HEK293 (cell line): ENCODE data around the gene IDI2.

ENCODE experiments used
- CTCF ChIA-PET: fragments of 350-600 bp; formaldehyde crosslinking; extraction: SDS; loops from one replicate; lab custom pipeline; 2021; ENCODE audit warnings: antibody characterized with exemption; lab: Yijun Ruan, JAX
- POLR2A ChIA-PET: fragments of 300-600 bp; formaldehyde crosslinking; extraction: SDS; loops from one replicate; lab custom pipeline; 2020; ENCODE audit warnings: antibody characterized with exemption, inconsistent platforms; lab: Yijun Ruan, JAX
- H3K27ac ChIP-seq: fragments of 200-500 bp; sonication (Bioruptor generic); 2 replicates; pipeline ENCODE4 v1.5.1; 2014; ENCODE audit warnings: low read depth, low read length, control low read depth, inconsistent platforms; ENCODE audit errors: extremely low read depth
- H3K36me3 ChIP-seq, 2 experiments: fragments of 200-500 bp in 1 of 2; sonication (Bioruptor generic) in 1 of 2; 1 replicate in 1 of 2; 2 replicates in 1 of 2; pipeline ENCODE4 v1.5.1; 2014 to 2017; ENCODE audit warnings: inconsistent platforms in 2 of 2, low read length in 2 of 2; ENCODE audit not compliant: control insufficient read depth in 2 of 2, insufficient read depth in 1 of 2
- H3K4me1 ChIP-seq: fragments of 200-500 bp; sonication (Bioruptor generic); 2 replicates; pipeline ENCODE4 v1.5.1; 2014; ENCODE audit warnings: mild to moderate bottlenecking, low read length, inconsistent platforms; ENCODE audit not compliant: control insufficient read depth, insufficient read depth
- H3K4me3 ChIP-seq: 2 replicates; pipeline ENCODE4 v1.5.1; 2011; ENCODE audit warnings: low read depth, mild to moderate bottlenecking, control low read depth, low read length, moderate library complexity
- H3K9me3 ChIP-seq: fragments of 200-500 bp; sonication (Bioruptor generic); 2 replicates; pipeline ENCODE4 v1.5.1; 2014; ENCODE audit warnings: low read depth, low read length, inconsistent platforms; ENCODE audit not compliant: control insufficient read depth, insufficient read depth
- GLIS1 ChIP-seq: fragments of 450-650 bp; formaldehyde crosslinking; IDR thresholded peaks from 2 replicates; pipeline ENCODE4 v1.5.1; 2016; ENCODE audit warnings: missing biosample characterization, missing genetic modification characterization
- HOXD13 ChIP-seq: sonication (generic); formaldehyde crosslinking; IDR thresholded peaks from 2 replicates; pipeline ENCODE4 v1.8.0; 2022; ENCODE audit warnings: missing genetic modification reagents, borderline replicate concordance
- OSR2 ChIP-seq: fragments of 450-650 bp; formaldehyde crosslinking; IDR thresholded peaks from 2 replicates; pipeline ENCODE4 v1.5.1; 2016; ENCODE audit warnings: missing biosample characterization, missing genetic modification characterization
- OVOL3 ChIP-seq: fragments of 450-650 bp; formaldehyde crosslinking; IDR thresholded peaks from 2 replicates; pipeline ENCODE4 v1.5.1; 2016; ENCODE audit warnings: missing biosample characterization, missing genetic modification characterization
- PATZ1 ChIP-seq: fragments of 450-650 bp; formaldehyde crosslinking; IDR thresholded peaks from 2 replicates; pipeline ENCODE4 v1.5.1; 2016; ENCODE audit warnings: missing biosample characterization, missing genetic modification characterization
- PRDM6 ChIP-seq: fragments of 450-650 bp; formaldehyde crosslinking; IDR thresholded peaks from 2 replicates; pipeline ENCODE4 v1.5.1; 2017; ENCODE audit warnings: missing biosample characterization, missing genetic modification characterization
- SCRT2 ChIP-seq: fragments of 450-650 bp; formaldehyde crosslinking; IDR thresholded peaks from 2 replicates; pipeline ENCODE4 v1.5.1; 2016; ENCODE audit warnings: missing biosample characterization, missing genetic modification characterization
- ZBTB17 ChIP-seq: fragments of 450-650 bp; formaldehyde crosslinking; IDR thresholded peaks from 2 replicates; pipeline ENCODE4 v1.5.1; 2016; ENCODE audit warnings: missing biosample characterization, missing genetic modification characterization
- ZBTB20 ChIP-seq: fragments of 450-650 bp; formaldehyde crosslinking; IDR thresholded peaks from 2 replicates; pipeline ENCODE4 v1.5.1; 2016; ENCODE audit warnings: missing biosample characterization, missing genetic modification characterization
- ZBTB26 ChIP-seq: fragments of 450-650 bp; formaldehyde crosslinking; optimal IDR thresholded peaks from 2 replicates; pipeline ENCODE3; 2016; ENCODE audit warnings: missing biosample characterization, mild to moderate bottlenecking, missing genetic modification characterization
- ZIC2 ChIP-seq: fragments of 450-650 bp; formaldehyde crosslinking; IDR thresholded peaks from 2 replicates; pipeline ENCODE4 v1.5.1; 2016; ENCODE audit warnings: missing biosample characterization, missing genetic modification characterization
- ZNF148 ChIP-seq: fragments of 450-650 bp; formaldehyde crosslinking; IDR thresholded peaks from 2 replicates; pipeline ENCODE4 v1.5.0; 2017; ENCODE audit warnings: missing biosample characterization, missing genetic modification characterization, borderline replicate concordance
- ZNF362 ChIP-seq: fragments of 450-650 bp; formaldehyde crosslinking; IDR thresholded peaks from 2 replicates; pipeline ENCODE4 v1.5.1; 2016; ENCODE audit warnings: missing biosample characterization, missing genetic modification characterization
- ZNF449 ChIP-seq: fragments of 450-650 bp; formaldehyde crosslinking; IDR thresholded peaks from 2 replicates; pipeline ENCODE4 v1.5.1; 2017; ENCODE audit warnings: missing biosample characterization, mild to moderate bottlenecking, missing genetic modification characterization, moderate library complexity
- ZNF529 ChIP-seq: fragments of 450-650 bp; formaldehyde crosslinking; IDR thresholded peaks from 2 replicates; pipeline ENCODE4 v1.5.1; 2017; ENCODE audit warnings: missing genetic modification characterization, missing biosample characterization; ENCODE audit not compliant: insufficient replicate concordance
- ZNF580 ChIP-seq: fragments of 450-650 bp; formaldehyde crosslinking; IDR thresholded peaks from 2 replicates; pipeline ENCODE4 v1.5.1; 2016; ENCODE audit warnings: missing biosample characterization, missing genetic modification characterization
- ZNF600 ChIP-seq: fragments of 450-650 bp; formaldehyde crosslinking; IDR thresholded peaks from 2 replicates; pipeline ENCODE4 v1.5.1; 2016; ENCODE audit warnings: missing biosample characterization, missing genetic modification characterization
- ZNF621 ChIP-seq: fragments of 450-650 bp; formaldehyde crosslinking; IDR thresholded peaks from 2 replicates; pipeline ENCODE4 v1.5.1; 2017; ENCODE audit warnings: missing biosample characterization, missing genetic modification characterization
- ZNF677 ChIP-seq: fragments of 450-650 bp; IDR thresholded peaks from 2 replicates; pipeline ENCODE4 v1.5.0; 2018; ENCODE audit warnings: missing biosample characterization, mild to moderate bottlenecking, missing genetic modification characterization, moderate library complexity
- ZNF76 ChIP-seq: fragments of 450-650 bp; formaldehyde crosslinking; IDR thresholded peaks from 2 replicates; pipeline ENCODE4; 2016; ENCODE audit warnings: low read depth, missing biosample characterization, missing genetic modification characterization, borderline replicate concordance
- ZNF776 ChIP-seq: fragments of 450-650 bp; formaldehyde crosslinking; IDR thresholded peaks from 2 replicates; pipeline ENCODE4 v1.5.0; 2017; ENCODE audit warnings: missing biosample characterization, missing genetic modification characterization, borderline replicate concordance

Gene IDI2

GRCh38 chr10:971613-972012, 54.0 kb downstream of the IDI2 start (continued):
- no peak for TF ChIP-seq ZNF148 (tag by site-specific recombination)
- no peak for TF ChIP-seq ZNF677 (tag by site-specific recombination)
- TF ChIP-seq ZNF621: no peak
- no peak for TF ChIP-seq HOXD13 (CRISPR knock-in tag)
- no peak for TF ChIP-seq PRDM6
- no peak for TF ChIP-seq ZNF76 (tag by site-specific recombination)
- TF ChIP-seq ZIC2: no peak
- no peak for TF ChIP-seq ZNF529 (tag by site-specific recombination)
- no peak for TF ChIP-seq ZNF776 (tag by site-specific recombination)
- TF ChIP-seq OVOL3 (tag by site-specific recombination): no peak
- TF ChIP-seq ZNF580 (tag by site-specific recombination): no peak

GRCh38 chr10:971150-971542, 54.5 kb downstream of the IDI2 start:
- CTCF ChIA-PET: no interaction called here
- H3K36me3 ChIP-seq: no peaks in the 10 kb centered on the region
- no peak for TF ChIP-seq PATZ1 (tag by site-specific recombination)
- no peak overlapping the region for H3K4me3 ChIP-seq
- POLR2A ChIA-PET: no interaction called here
- no peaks in the 10 kb centered on the region for H3K9me3 ChIP-seq
- H3K4me1 ChIP-seq: no peaks in the 10 kb centered on the region
- H3K27ac ChIP-seq: no peak overlapping the region

GRCh38 chr10:970311-971149, 55.1 kb downstream of the IDI2 start:
- H3K36me3 ChIP-seq: no peaks in the 10 kb centered on the region
- TF ChIP-seq ZNF362 (no peak), ZBTB17 (peak; percentile 45; the same call in 1 of the 2 replicates), SCRT2 (tag by site-specific recombination) (no peak), ZBTB20 (tag by site-specific recombination) (peak; percentile 59), ZNF449 (tag by site-specific recombination) (peak; percentile 56; the same call in 1 of the 2 replicates), ZNF600 (peak; percentile 60; the same call in 1 of the 2 replicates), GLIS1 (tag by site-specific recombination) (no peak), OSR2 (no peak), ZBTB26 (tag by site-specific recombination) (no peak)
- ChIA-PET CTCF (no interaction called here), POLR2A (no interaction called here)
- H3K4me3 ChIP-seq: no peak overlapping the region
- H3K27ac ChIP-seq: no peak overlapping the region
- no peaks in the 10 kb centered on the region for H3K9me3 ChIP-seq
- H3K4me1 ChIP-seq: no peaks in the 10 kb centered on the region
